Stimulated activated CD8-positive, alpha-beta memory T cell treated with anti-CD3 and anti-CD28 coated beads, Interleukin-12 subunit alpha, Interleukin-12 subunit beta, amount 100 ng/mL, for 4 hours (primary cell): Measurements from ENCODE around the gene TLCD2.
"Not testable (repeated sequence)": the region's sequence is repeated elsewhere in the genome, so short reads cannot be mapped to it uniquely, and the experiment has no call there.

Source experiments
- DNase-seq: peaks from one replicate; pipeline ENCODE4 v3.0.0-alpha.2; 2020; ENCODE audit warnings: low read depth

TLCD2 gene, protein sequence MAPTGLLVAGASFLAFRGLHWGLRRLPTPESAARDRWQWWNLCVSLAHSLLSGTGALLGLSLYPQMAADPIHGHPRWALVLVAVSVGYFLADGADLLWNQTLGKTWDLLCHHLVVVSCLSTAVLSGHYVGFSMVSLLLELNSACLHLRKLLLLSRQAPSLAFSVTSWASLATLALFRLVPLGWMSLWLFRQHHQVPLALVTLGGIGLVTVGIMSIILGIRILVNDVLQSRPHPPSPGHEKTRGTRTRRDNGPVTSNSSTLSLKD

GRCh38 chr17:1709971-1710806 lies at the start of gene TLCD2:
Gene TLCD2, minus strand, starts transcription at chr17:1710377. Its CDS starts 135 bp downstream, at chr17:1710242.
- DNase-seq: no peak

- DNase-seq: no peak
Observed at GRCh38 chr17:1759529-1759928, 49.4 kb upstream of the TLCD2 start.

GRCh38 chr17:1758807-1759206 lies 48.6 kb upstream of the TLCD2 start:
- no peak for DNase-seq

GRCh38 chr17:1755827-1756262 lies 45.7 kb upstream of the TLCD2 start:
- DNase-seq: no peak

GRCh38 chr17:1755252-1755826 lies 45.2 kb upstream of the TLCD2 start:
- DNase-seq: no peak

- DNase-seq: no peak
Observed at GRCh38 chr17:1754430-1755112, 44.4 kb upstream of the TLCD2 start.

DNA sequence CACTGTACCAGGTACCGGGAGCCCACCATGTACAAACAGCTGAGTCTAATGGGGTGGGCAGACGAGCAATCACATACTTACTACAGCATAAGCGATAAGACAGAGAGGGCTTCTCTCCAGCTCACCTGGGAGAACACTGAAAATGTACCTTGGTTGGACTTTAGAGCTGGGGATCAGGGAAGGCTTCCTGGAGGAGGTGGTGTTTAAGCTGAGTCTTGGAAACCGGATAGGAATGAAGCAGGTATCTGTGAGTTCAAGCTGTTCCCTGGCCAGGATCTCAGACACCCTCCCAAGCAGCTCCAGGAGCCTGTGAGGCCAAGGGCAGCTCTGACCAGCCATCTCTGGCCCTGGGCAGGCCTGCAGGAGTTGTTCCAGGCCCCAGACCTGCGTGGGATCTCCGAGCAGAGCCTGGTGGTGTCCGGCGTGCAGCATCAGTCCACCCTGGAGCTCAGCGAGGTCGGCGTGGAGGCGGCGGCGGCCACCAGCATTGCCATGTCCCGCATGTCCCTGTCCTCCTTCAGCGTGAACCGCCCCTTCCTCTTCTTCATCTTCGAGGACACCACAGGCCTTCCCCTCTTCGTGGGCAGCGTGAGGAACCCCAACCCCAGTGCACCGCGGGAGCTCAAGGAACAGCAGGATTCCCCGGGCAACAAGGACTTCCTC lies 43.7 kb upstream of the TLCD2 start:
- DNase-seq: no peak

GRCh38 chr17:1752425-1753262 lies 42.5 kb upstream of the TLCD2 start:
- no peak for DNase-seq

DNA sequence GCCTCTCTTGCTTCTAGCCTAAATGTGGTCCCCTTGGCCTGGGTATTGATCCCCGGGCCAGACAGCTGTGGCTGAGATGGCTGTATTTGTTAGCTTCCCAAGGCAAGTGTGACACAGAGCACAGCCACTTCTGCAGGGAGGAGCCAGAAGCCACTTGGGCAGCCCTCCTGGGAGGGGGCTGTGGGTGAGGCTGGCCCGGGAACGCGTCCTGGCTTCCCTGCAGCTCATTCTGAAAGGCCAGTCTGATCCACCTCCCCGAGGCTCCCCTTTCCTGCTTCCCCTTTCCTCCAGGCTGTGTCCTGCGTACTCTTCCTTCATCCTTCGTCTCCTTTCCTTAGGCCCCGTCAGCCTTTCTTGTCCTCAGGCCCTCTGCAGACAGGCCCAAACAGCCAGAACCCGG lies 40.5 kb upstream of the TLCD2 start:
- DNase-seq: no peak

DNA sequence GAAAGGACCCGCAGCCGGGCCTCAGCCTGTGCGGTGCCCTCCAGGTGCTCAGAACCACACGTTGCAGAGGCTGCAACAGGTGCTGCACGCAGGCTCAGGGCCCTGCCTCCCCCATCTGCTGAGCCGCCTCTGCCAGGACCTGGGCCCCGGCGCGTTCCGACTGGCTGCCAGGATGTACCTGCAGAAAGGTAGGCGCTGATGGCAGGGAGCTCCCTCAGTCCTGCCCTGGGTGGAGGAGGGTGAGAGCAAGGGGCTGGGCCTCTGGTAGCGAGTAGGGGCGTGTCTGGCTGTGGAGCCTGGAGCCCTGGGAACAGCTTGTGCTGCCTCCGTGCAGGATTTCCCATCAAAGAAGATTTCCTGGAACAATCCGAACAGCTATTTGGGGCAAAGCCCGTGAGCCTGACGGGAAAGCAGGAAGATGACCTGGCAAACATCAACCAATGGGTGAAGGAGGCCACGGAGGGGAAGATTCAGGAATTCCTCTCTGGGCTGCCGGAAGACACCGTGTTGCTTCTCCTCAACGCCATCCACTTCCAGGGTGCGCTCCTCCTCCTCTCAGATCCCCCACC lies 36.9 kb upstream of the TLCD2 start:
- DNase-seq: no peak

DNA sequence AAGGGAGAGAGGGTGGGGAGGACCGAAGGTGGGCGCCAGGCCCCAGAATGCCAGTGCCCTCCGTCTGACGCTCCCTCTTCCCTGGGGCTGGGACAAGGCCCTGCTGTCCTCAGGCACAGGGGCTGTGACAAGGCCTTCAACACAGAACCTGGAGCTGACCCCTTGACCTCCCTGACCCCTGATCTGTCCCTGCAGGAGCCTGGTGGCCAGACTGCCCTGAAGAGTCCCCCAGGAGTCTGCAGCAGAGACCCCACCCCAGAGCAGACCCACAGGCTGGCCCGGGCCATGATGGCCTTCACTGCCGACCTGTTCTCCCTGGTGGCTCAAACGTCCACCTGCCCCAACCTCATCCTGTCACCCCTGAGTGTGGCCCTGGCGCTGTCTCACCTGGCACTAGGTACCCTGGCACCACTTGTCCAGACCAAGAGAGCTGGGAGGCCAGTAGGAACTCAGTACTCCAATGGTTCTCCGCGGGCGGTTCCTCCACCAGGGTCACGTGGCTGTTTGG lies 35.4 kb upstream of the TLCD2 start:
- no peak for DNase-seq

DNA sequence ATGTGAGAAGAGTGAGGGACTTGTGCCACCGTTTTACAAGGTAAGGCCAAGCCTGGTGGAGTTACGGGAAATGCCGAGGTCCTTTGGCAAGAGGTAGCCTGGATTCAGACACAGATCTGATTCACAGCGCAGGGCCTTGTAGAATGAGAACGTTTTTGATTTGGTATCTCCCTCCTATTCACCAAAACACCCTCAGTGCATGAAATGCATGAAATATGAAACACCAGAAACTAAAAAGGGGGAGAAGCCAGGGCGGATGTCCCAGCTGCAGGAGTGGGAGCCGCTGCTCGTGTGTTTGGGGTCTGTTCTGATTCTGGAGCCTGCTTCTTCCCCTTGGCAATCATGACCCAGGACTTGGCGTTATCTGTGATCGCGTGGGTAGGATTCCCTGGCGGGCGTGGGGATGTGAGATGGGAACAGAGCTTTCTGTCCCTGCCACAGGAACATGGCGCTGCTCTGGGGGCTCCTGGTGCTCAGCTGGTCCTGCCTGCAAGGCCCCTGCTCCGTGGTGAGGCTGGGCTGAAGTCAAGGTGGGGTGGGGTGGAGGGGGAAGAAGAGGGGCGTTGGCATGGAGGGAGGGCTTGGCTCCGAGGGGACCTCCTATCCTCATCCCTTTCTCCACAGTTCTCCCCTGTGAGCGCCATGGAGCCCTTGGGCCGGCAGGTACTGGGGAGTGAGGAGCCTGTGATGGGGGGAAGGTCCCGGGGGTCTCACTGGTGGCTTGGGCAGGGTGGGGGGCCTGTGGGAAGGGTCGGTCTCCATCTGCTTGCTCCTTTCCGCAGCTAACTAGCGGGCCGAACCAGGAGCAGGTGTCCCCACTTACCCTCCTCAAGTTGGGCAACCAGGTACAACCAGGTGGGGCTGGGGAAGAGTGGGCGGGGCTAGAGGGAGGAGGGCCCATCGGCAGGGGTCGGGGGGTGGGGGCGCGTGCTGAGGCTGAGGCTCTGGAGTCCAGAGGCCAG lies 34.7 kb upstream of the TLCD2 start:
- no peak for DNase-seq

DNA sequence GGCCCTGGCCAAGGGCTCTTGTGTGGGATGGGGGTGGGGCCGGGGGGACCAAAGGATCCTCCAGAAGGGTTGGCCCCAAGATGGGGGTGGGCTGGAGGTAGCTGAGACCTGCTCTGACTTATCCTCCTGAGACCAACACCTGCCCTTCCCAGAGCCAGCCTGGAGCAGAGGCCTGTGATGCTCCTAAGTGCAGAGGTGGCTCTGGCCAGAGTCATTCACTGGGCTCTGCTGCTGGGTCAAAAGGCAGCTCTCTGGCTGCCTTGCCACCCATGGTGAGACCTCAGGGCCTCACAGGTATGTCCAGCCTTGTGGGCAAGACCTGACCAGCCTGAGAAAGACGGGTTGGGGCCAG lies 32.9 kb upstream of the TLCD2 start:
- no peak for DNase-seq

GRCh38 chr17:1742371-1743087 lies 32.4 kb upstream of the TLCD2 start, which contains the start of gene SERPINF2:
Gene SERPINF2, plus strand, starts transcription at chr17:1742871. Its CDS starts 2,125 bp downstream, at chr17:1744996.
- DNase-seq: no peak

DNA sequence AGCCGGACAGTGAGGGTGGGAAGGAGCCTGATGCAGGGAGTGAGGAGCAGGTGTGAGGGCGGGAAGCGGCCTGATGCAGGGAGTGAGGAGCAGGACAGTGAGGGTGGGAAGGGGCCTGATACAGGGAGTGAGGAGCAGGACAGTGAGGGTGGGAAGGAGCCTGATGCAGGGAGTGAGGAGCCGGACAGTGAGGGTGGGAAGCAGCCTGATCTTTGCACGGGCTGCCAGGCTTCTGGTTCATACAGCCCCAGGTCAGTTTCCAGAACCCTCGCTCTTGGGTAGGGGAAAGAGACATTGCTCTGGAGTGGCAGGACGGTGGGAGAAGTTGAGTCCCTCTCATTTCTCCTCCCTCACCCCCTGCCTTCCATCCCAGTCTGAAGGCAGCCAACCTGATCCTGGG lies 31.7 kb upstream of the TLCD2 start:
- DNase-seq: not testable (repeated sequence)

GRCh38 chr17:1737531-1738291 lies 27.5 kb upstream of the TLCD2 start:
- no peak for DNase-seq

- no peak for DNase-seq
Observed at GRCh38 chr17:1736348-1737281, 26.4 kb upstream of the TLCD2 start.
